ENCODE measurements around the gene PRMT7.

The PRMT7 gene

DNA sequence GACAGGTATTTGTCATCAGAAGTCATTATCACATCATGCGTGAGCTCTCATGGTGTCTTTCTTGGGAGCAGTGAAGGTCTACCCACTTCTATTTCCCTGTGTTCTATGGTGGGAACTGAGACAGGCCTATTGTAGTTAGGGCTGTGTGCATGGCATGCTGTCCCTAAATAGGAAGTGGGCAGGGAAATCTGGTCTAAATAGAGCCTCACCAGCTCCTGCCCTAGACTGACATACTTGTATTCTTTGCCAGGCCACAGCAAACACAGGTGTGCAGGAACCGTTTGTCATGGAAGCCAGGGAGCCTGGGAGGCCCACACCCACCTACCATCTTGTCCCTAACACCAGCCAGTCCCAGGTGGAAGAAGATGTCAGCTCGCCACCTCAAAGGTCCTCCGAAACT lies 36.4 kb upstream of the PRMT7 start:
- Histone ChIP-seq H3K36me3 (ENCODE audit: control insufficient read depth, low read depth, low read length) (peaks cover 13% of the 10 kb centered on the region), H3K27ac (ENCODE audit: low read length) (no peak overlapping the region), H3K4me3 (ENCODE audit: low read length) (no peak overlapping the region), H3K27me3 (ENCODE audit: control insufficient read depth, insufficient read depth, low read length) (no peaks in the 10 kb centered on the region), H3K9me3 (ENCODE audit: control insufficient read depth, low read depth, low read length) (no peaks in the 10 kb centered on the region), H3K9ac (ENCODE audit: low read length) (no peak overlapping the region), H3K4me1 (ENCODE audit: control insufficient read depth, low read depth, low read length) (no peaks in the 10 kb centered on the region)

DNA sequence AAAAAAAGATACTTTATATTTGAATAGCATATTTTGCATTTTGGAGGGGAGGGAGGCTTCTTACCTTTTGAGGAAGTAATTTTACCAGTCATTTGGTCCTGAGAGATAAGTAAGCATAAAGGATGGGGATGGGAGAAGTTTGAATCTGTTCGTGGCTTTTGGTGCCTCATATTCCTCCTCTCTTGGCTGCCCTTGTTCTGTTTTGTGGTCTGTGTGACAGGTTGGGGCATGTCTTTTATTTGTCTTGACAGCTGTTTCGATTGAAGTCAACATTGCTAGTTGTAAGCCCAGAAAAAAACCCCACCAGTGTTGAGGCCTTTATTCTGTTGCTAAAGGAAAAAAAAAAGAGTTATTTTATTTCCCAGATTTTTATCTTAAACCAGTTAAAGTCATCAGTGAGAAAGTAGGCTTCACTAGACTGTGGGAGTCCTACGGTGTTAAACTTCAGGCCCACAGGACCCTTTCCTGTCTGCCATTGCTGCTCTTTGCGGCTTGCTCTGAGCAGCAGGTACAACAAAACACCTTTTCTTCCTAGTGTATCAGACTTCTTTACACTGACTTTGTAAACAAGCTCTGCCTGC lies 35.1 kb upstream of the PRMT7 start:
- no peak overlapping the region for H3K9ac ChIP-seq (ENCODE audit: low read length)

DNA sequence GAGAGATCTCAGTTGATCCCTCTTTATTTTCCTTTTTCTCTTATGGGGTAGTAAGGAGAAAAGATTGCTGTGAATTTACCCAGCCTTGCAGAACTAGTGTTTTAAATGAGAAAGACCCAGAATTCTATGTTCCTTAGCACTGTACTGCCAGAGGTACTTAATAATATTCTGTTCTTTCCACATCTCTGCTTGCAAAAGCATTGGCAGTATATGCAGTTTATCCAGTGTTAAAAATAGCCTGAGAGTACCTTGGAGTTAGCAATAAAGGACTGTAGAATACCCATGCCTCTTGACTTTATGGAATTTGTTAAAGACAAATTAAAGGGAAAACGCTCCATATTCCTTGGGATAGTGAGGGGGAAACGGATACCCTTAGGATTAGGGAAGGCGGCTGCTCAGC lies 34.6 kb upstream of the PRMT7 start:
- Histone ChIP-seq H3K9ac (ENCODE audit: low read length) (no peak overlapping the region), H3K27me3 (ENCODE audit: control insufficient read depth, insufficient read depth, low read length) (no peaks in the 10 kb centered on the region), H3K4me1 (ENCODE audit: control insufficient read depth, low read depth, low read length) (no peaks in the 10 kb centered on the region), H3K4me3 (ENCODE audit: low read length) (no peak overlapping the region), H3K27ac (ENCODE audit: low read length) (no peak overlapping the region), H3K9me3 (ENCODE audit: control insufficient read depth, low read depth, low read length) (no peaks in the 10 kb centered on the region), H3K36me3 (ENCODE audit: control insufficient read depth, low read depth, low read length) (peaks cover 15% of the 10 kb centered on the region)

More for the DNA sequence above, 35.1 kb upstream of the PRMT7 start:
- Histone ChIP-seq H3K4me3 (ENCODE audit: low read length) (no peak overlapping the region), H3K27me3 (ENCODE audit: control insufficient read depth, insufficient read depth, low read length) (no peaks in the 10 kb centered on the region), H3K36me3 (ENCODE audit: control insufficient read depth, low read depth, low read length) (peaks cover 13% of the 10 kb centered on the region), H3K27ac (ENCODE audit: low read length) (no peak overlapping the region), H3K4me1 (ENCODE audit: control insufficient read depth, low read depth, low read length) (no peaks in the 10 kb centered on the region), H3K9me3 (ENCODE audit: control insufficient read depth, low read depth, low read length) (no peaks in the 10 kb centered on the region)

DNA sequence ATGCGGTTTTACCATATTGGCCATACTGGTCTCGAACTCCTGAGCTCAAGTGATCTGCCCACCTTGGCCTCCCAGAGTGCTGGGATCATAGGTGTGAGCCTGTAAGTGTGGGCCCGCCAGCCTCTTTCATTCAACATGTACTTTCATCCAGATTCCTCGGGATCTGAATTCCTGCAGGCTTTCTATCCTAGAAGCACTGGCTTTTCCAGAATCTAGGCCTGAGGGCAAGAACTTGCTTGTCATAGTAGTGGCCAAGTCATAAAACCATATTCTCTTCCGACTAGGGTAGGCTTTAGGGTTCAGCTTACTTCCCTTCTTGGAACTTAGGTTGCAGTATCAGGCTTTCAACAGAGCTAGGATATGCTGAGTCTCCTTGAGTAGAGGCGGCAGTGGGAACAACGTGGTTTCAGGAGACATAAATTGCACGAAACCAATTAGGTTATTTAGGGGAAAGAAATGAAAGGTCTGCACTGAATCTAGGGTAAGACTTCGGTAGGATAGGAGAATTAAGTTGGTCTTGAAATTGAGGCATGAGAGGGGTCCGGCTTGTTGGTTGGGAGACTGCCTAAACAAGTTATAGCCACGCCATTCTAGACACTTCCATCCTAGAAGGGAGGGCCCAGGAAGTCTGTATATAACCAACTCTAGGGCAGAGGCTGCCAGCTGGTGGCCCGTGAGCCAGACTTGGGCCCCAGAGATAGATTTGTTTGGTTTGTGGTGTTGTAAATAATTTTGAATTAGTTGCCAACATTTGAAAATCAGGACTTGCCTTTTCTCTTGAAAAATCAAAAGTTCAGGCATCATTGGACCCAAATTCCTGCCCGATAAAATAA lies 30.9 kb upstream of the PRMT7 start:
- Histone ChIP-seq H3K36me3 (ENCODE audit: control insufficient read depth, low read depth, low read length) (peaks cover 12% of the 10 kb centered on the region), H3K9ac (ENCODE audit: low read length) (no peak overlapping the region), H3K4me1 (ENCODE audit: control insufficient read depth, low read depth, low read length) (no peaks in the 10 kb centered on the region)

DNA sequence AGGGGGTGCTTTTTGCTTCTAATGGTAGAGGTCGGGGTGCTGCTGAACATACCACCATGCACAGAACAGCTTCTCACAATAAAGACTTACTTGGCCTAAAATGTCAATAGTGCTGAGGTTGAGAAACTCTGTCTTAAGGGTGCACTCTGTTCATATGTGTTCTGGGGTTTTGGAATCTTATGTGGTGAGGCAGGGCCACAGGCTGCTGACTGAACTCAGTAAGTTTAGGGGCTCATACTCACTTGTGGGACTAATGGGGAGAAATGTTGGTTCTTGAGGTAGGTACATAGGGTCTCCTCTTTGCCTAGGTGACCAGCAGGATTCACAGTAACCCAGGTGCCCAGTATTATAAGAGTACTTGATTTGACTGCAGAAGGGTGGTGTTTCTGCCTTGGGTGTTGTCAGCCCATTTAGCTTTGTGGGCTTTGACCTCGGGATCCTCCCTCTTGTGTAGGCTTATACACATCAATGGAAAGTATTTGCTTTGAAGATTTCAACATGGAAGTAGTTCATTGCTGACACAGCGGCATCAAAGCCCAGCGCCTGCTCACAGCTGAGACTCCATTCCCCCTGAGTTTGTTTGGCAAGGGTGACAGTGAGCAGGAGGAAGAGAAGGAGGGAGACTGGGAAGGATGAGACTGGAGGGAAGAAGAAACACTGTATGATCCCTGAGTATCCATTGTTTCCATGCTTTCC lies 29.3 kb upstream of the PRMT7 start:
- H3K4me1 ChIP-seq (ENCODE audit: control insufficient read depth, low read depth, low read length) = no peaks in the 10 kb centered on the region

More for the DNA sequence above, 30.9 kb upstream of the PRMT7 start:
- no peaks in the 10 kb centered on the region for H3K9me3 ChIP-seq (ENCODE audit: control insufficient read depth, low read depth, low read length)
- H3K27ac ChIP-seq (ENCODE audit: low read length) = no peak overlapping the region
- no peak overlapping the region for H3K4me3 ChIP-seq (ENCODE audit: low read length)
- no peaks in the 10 kb centered on the region for H3K27me3 ChIP-seq (ENCODE audit: control insufficient read depth, insufficient read depth, low read length)

DNA sequence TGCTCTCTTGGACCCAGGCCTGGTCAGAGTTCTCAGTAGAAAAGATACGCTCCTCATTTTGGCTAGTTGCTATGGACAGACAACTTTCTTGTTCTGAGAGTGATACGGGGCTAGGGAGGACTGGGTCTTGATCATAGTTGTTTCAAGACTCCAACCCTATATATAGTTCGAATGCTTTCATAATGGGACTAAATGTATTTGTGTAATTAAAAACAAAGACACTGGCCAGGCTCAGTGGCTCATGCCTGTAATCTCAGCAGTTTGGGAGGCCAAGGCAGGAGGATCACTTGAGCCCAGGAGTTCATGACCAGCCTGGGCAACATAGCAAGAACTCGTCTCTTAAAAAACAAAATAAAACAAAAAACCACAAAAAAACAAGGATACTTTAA lies 28.8 kb upstream of the PRMT7 start:
- H3K27me3 ChIP-seq (ENCODE audit: control insufficient read depth, insufficient read depth, low read length) = no peaks in the 10 kb centered on the region
- peaks cover 11% of the 10 kb centered on the region for H3K36me3 ChIP-seq (ENCODE audit: control insufficient read depth, low read depth, low read length)
- no peaks in the 10 kb centered on the region for H3K4me1 ChIP-seq (ENCODE audit: control insufficient read depth, low read depth, low read length)
- no peak overlapping the region for H3K4me3 ChIP-seq (ENCODE audit: low read length)
- no peaks in the 10 kb centered on the region for H3K9me3 ChIP-seq (ENCODE audit: control insufficient read depth, low read depth, low read length)
- no peak overlapping the region for H3K9ac ChIP-seq (ENCODE audit: low read length)
- no peak overlapping the region for H3K27ac ChIP-seq (ENCODE audit: low read length)

More for the DNA sequence above, 29.3 kb upstream of the PRMT7 start:
- H3K36me3 ChIP-seq (ENCODE audit: control insufficient read depth, low read depth, low read length) = peaks cover 11% of the 10 kb centered on the region
- no peak overlapping the region for H3K9ac ChIP-seq (ENCODE audit: low read length)
- no peak overlapping the region for H3K4me3 ChIP-seq (ENCODE audit: low read length)
- no peak overlapping the region for H3K27ac ChIP-seq (ENCODE audit: low read length)
- H3K9me3 ChIP-seq (ENCODE audit: control insufficient read depth, low read depth, low read length) = no peaks in the 10 kb centered on the region
- H3K27me3 ChIP-seq (ENCODE audit: control insufficient read depth, insufficient read depth, low read length) = no peaks in the 10 kb centered on the region

DNA sequence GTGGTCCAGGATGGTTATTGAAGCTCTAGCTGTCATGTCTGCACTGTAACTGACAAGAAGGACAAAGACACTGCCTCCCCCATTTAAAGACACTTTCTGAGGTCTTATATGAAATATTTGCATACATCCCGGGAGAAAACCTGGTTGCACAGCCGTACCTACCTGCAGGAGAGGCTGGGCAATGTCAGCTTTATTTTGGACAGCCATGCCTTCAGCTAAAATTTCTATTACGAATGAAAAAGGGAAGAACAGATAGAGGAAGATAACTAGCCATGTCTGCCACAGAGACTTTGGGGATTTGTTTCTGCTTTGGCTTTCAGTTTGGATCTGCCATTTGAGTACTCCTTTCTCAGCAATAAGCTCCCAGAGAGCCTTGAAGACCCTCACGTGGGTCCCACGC lies 27.5 kb upstream of the PRMT7 start:
- Histone ChIP-seq H3K9ac (ENCODE audit: low read length) (no peak overlapping the region), H3K9me3 (ENCODE audit: control insufficient read depth, low read depth, low read length) (no peaks in the 10 kb centered on the region), H3K27ac (ENCODE audit: low read length) (no peak overlapping the region), H3K4me3 (ENCODE audit: low read length) (no peak overlapping the region), H3K4me1 (ENCODE audit: control insufficient read depth, low read depth, low read length) (no peaks in the 10 kb centered on the region), H3K27me3 (ENCODE audit: control insufficient read depth, insufficient read depth, low read length) (no peaks in the 10 kb centered on the region), H3K36me3 (ENCODE audit: control insufficient read depth, low read depth, low read length) (peaks cover 19% of the 10 kb centered on the region)

DNA sequence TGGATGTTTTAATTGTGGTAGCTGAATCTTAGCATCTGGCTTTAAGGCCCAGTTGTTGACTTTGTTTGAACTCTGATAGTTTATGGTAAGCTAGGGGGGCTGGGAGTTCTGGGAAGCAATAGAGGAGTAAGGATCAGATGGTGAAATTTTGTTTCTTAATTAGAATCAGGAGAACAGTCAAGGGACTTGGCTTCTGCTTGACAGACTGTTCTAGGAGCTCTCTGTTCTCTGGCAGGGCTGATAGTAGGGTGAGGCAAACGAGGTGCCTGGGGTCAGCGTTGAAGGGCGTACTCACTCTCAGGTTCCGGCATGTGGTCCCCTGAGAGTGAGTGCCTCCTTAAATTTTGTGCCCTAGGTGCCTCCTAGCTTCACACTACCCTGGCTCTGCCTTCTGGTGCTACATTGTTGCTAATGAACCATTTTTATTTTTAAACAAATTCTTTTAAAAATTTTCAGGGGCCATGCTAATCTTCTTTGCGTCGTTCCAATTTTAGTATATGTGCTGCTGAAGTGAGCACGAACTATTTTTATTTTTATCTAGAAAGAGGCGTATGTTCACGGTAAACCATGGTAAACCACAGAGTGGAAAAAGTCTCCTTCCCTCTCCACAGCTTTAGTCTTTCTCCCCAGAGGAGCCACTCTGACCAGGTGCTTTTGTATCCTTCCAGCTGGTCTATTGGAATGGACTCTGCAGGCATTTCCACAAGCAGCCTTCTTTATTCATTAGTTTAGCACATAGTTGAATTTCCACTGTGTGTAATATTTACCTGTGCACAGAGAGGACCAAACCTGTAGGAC lies 26.8 kb upstream of the PRMT7 start:
- Histone ChIP-seq H3K4me1 (ENCODE audit: control insufficient read depth, low read depth, low read length) (no peaks in the 10 kb centered on the region), H3K27me3 (ENCODE audit: control insufficient read depth, insufficient read depth, low read length) (no peaks in the 10 kb centered on the region), H3K27ac (ENCODE audit: low read length) (no peak overlapping the region), H3K9me3 (ENCODE audit: control insufficient read depth, low read depth, low read length) (no peaks in the 10 kb centered on the region), H3K4me3 (ENCODE audit: low read length) (no peak overlapping the region), H3K9ac (ENCODE audit: low read length) (no peak overlapping the region), H3K36me3 (ENCODE audit: control insufficient read depth, low read depth, low read length) (peaks cover 19% of the 10 kb centered on the region)

DNA sequence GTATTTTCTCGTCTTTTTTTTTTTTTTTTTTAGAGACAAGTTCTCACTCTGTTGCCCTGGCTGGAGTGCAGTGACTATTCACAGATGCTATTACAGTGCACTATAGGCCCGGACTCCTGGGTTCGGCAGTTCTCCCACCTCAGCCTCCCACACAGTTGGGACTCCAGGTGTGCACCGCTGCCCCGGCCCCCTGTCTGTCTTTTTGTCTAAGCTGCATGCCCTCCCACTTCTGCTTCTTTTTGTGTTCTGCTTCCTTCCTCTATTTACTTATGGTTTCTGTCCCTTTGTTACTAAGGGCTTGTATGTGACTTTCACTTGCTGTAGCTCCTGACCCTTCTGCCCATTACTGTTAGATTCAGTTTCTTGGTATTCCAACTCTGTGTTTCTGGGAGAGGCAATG lies 26.0 kb upstream of the PRMT7 start:
- Histone ChIP-seq H3K36me3 (ENCODE audit: control insufficient read depth, low read depth, low read length) (peaks cover 19% of the 10 kb centered on the region), H3K27ac (ENCODE audit: low read length) (no peak overlapping the region), H3K9ac (ENCODE audit: low read length) (no peak overlapping the region), H3K4me3 (ENCODE audit: low read length) (no peak overlapping the region), H3K4me1 (ENCODE audit: control insufficient read depth, low read depth, low read length) (no peaks in the 10 kb centered on the region), H3K9me3 (ENCODE audit: control insufficient read depth, low read depth, low read length) (no peaks in the 10 kb centered on the region), H3K27me3 (ENCODE audit: control insufficient read depth, insufficient read depth, low read length) (no peaks in the 10 kb centered on the region)

DNA sequence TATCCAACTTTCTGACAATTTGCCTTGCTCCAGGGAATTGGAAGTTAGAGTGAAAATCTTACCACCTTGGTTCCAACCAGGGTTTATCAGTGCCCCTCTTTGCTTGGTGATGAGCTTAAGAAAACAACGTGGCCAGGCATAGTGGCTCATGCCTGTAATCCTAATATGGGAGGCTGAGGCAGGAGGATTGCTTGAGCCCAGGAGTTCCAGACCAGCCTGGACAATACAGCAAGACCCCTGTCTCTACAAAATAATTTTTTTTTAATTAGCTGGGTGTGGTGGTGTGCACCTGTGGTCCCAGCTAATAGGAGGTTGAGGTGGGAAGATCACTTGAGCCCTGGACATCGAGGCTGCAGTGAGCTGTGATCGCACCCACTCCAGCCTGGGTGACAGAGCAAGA lies 25.1 kb upstream of the PRMT7 start:
- no peaks in the 10 kb centered on the region for H3K4me1 ChIP-seq (ENCODE audit: control insufficient read depth, low read depth, low read length)
- no peak overlapping the region for H3K9ac ChIP-seq (ENCODE audit: low read length)
- no peak overlapping the region for H3K4me3 ChIP-seq (ENCODE audit: low read length)
- peaks cover 21% of the 10 kb centered on the region for H3K36me3 ChIP-seq (ENCODE audit: control insufficient read depth, low read depth, low read length)
- no peak overlapping the region for H3K27ac ChIP-seq (ENCODE audit: low read length)
- no peaks in the 10 kb centered on the region for H3K9me3 ChIP-seq (ENCODE audit: control insufficient read depth, low read depth, low read length)
- H3K27me3 ChIP-seq (ENCODE audit: control insufficient read depth, insufficient read depth, low read length) = no peaks in the 10 kb centered on the region

Data from iPS-18a (cell line).